Endothelial cell of umbilical vein (primary cell): ENCODE measurements around the gene PADI1. TPM values are rescaled to one million over a fixed set of nuclear protein-coding genes. Genes with fewer than 3 reads are reported as not detected.

Experiments used
- BruUV-seq: library from RNA; stranded (reverse); fragments of 400-500 nt; replicated peaks from 2 replicates; lab custom pipeline; 2021; lab: Mats Ljungman, UMichigan
- CTCF ChIA-PET: fragments of 300-600, 350-600 bp; sonication (Branson Sonifier 250); formaldehyde crosslinking; loops from one replicate; lab custom pipeline; 2021; ENCODE audit warnings: antibody characterized with exemption, inconsistent platforms; lab: Charles Lee
- POLR2A ChIA-PET: fragments of 300-600, 350-600 bp; sonication (Branson Sonifier 250); formaldehyde crosslinking; loops from one replicate; lab custom pipeline; 2021; ENCODE audit warnings: antibody characterized with exemption, inconsistent platforms; lab: Charles Lee
- DNase-seq: peaks from one replicate; pipeline ENCODE4 v3.0.0-alpha.2; 2011; ENCODE audit warnings: low read depth, low spot score
- FAIRE-seq: peaks from 2 replicates; lab custom pipeline; 2011; peaks lifted over from hg19 to GRCh38; lab: Jason Lieb, UNC
- H2AFZ ChIP-seq: 2 replicates; pipeline ENCODE4 v1.6.0; 2012; ENCODE audit warnings: low read depth, low read length, control low read depth, inconsistent platforms
- H3K27ac ChIP-seq: 2 replicates; pipeline ENCODE4 v1.5.1; 2011; ENCODE audit warnings: low read depth, mild to moderate bottlenecking, control low read depth, low read length, moderate library complexity; ENCODE audit not compliant: insufficient read depth
- H3K27me3 ChIP-seq, 2 experiments: 2 replicates each; pipeline versions ENCODE4 v1.6.0 to v1.6.1; 2011; ENCODE audit warnings: low read length in 2 of 2, mixed read lengths in 1 of 2; ENCODE audit not compliant: control insufficient read depth in 2 of 2, insufficient read depth in 2 of 2
- H3K36me3 ChIP-seq, 2 experiments: 2 replicates in 1 of 2; 3 replicates in 1 of 2; pipeline ENCODE4 v1.5.1; 2011; ENCODE audit warnings: low read length in 2 of 2, mild to moderate bottlenecking in 1 of 2, moderate library complexity in 1 of 2; ENCODE audit not compliant: control insufficient read depth in 2 of 2, insufficient read depth in 2 of 2; ENCODE audit errors: extremely low read depth in 1 of 2
- H3K4me1 ChIP-seq: 3 replicates; pipeline ENCODE4 v1.5.1; 2011; ENCODE audit warnings: mild to moderate bottlenecking, low read length; ENCODE audit not compliant: control insufficient read depth, insufficient read depth; ENCODE audit errors: extremely low read depth
- H3K4me2 ChIP-seq: 2 replicates; pipeline ENCODE4 v1.6.1; 2011; ENCODE audit warnings: low read length, control low read depth, mixed read lengths; ENCODE audit not compliant: insufficient read depth
- H3K4me3 ChIP-seq, 3 experiments: fragments of 200-600 bp in 1 of 3; sonication (generic), shearing (Covaris generic) in 1 of 3; replicated peaks in 1 of 3; 2 replicates each; pipeline ENCODE4 v1.5.1; 2011 to 2016; ENCODE audit warnings: control low read depth in 3 of 3, low read length in 3 of 3, mild to moderate bottlenecking in 2 of 3, inconsistent platforms in 1 of 3, low read depth in 1 of 3, moderate library complexity in 1 of 3; ENCODE audit not compliant: insufficient read depth in 1 of 3
- H3K79me2 ChIP-seq: 2 replicates; pipeline ENCODE4 v1.6.0; 2012; ENCODE audit warnings: low read length, inconsistent platforms; ENCODE audit not compliant: control insufficient read depth, insufficient read depth
- H3K9ac ChIP-seq: replicated peaks from 2 replicates; pipeline ENCODE3; 2011; ENCODE audit warnings: low read length, control low read depth; ENCODE audit not compliant: insufficient read depth; ENCODE audit errors: extremely low read depth
- H3K9me1 ChIP-seq: replicated peaks from 3 replicates; pipeline ENCODE4 v1.6.0; 2011; ENCODE audit warnings: mild to moderate bottlenecking, low read length; ENCODE audit not compliant: control insufficient read depth, insufficient read depth; ENCODE audit errors: extremely low read depth
- H3K9me3 ChIP-seq: replicated peaks from 2 replicates; pipeline ENCODE4 v1.5.1; 2012; ENCODE audit warnings: low read length, inconsistent platforms; ENCODE audit not compliant: control insufficient read depth, insufficient read depth
- H4K20me1 ChIP-seq: replicated peaks from 2 replicates; pipeline ENCODE3; 2011; ENCODE audit warnings: mild to moderate bottlenecking, low read length; ENCODE audit not compliant: control insufficient read depth, insufficient read depth; ENCODE audit errors: extremely low read depth
- CTCF ChIP-seq, 2 donors: IDR thresholded peaks; 1 replicate in 1 of 2; 2 replicates in 1 of 2; pipeline ENCODE4 v1.5.1; 2011; ENCODE audit warnings: low read length in 2 of 2, mild to moderate bottlenecking in 2 of 2, moderate library complexity in 2 of 2, control low read depth in 1 of 2, inconsistent platforms in 1 of 2, low read depth in 1 of 2; ENCODE audit not compliant: insufficient read depth in 1 of 2; ENCODE audit errors: extremely low read depth in 1 of 2
- EZH2 ChIP-seq: IDR thresholded peaks from 2 replicates; pipeline ENCODE4 v1.6.1; 2012; ENCODE audit warnings: borderline replicate concordance, low read depth, mild to moderate bottlenecking, moderate library complexity, low read length, inconsistent platforms; ENCODE audit not compliant: severe bottlenecking
- FOS ChIP-seq: IDR thresholded peaks from 2 replicates; pipeline ENCODE4 v1.6.1; 2011; ENCODE audit warnings: mild to moderate bottlenecking, low read length, moderate library complexity, borderline replicate concordance; ENCODE audit not compliant: insufficient read depth
- GATA2 ChIP-seq: IDR thresholded peaks from 2 replicates; pipeline ENCODE4 v1.7.0; 2011; ENCODE audit warnings: low read depth, mild to moderate bottlenecking, moderate library complexity, mixed read lengths, low read length; ENCODE audit not compliant: insufficient read length, insufficient read depth
- JUN ChIP-seq: IDR thresholded peaks from 2 replicates; pipeline ENCODE4 v1.6.1; 2011; ENCODE audit warnings: borderline replicate concordance, low read depth; ENCODE audit not compliant: insufficient read length, insufficient read depth
- MAX ChIP-seq: IDR thresholded peaks from 2 replicates; pipeline ENCODE4 v1.6.1; 2011; ENCODE audit not compliant: insufficient read depth, insufficient read length
- MYC ChIP-seq: IDR thresholded peaks from one replicate; pipeline ENCODE4 v1.6.1; 2011; ENCODE audit warnings: mild to moderate bottlenecking, low read depth, low read length
- POLR2A ChIP-seq: IDR thresholded peaks from 2 replicates; pipeline ENCODE4 v1.6.1; 2012; ENCODE audit warnings: low read depth, mild to moderate bottlenecking, control low read depth, low read length
- POLR2AphosphoS5 ChIP-seq: IDR thresholded peaks from 2 replicates; pipeline ENCODE4 v1.6.1; 2012; ENCODE audit warnings: low read depth, mild to moderate bottlenecking, control low read depth, low read length, moderate library complexity; ENCODE audit not compliant: insufficient read depth
- dilution Hi-C: fragments of 300-500 bp; cut with MboI; formaldehyde crosslinking; loops from one replicate; pipeline ENCODE4 v1.15.0; 2019; ENCODE audit warnings: low sequenced_read_pairs; ENCODE audit not compliant: extremely low pct_ligation_motif_present
- intact Hi-C: fragments of 100-400 bp; cut with micrococcal nuclease; formaldehyde crosslinking; loops from one replicate; pipeline ENCODE4 v1.10.0; 2022
- polyA plus RNA-seq, 4 experiments: library from polyadenylated mRNA; depleted of rRNA in 3 of 4; stranded (reverse) in 3 of 4; unstranded in 1 of 4; fragments of >200 nt; gene quantifications; 2 replicates each; pipeline versions ENCODE4 v1.2.1 to v1.2.3, GENCODE V29; 2011 to 2012; ENCODE audit warnings: missing spikeins in 1 of 4
- total RNA-seq: library from RNA; stranded (reverse); gene quantifications from 2 replicates; pipeline ENCODE4 v1.2.3, GENCODE V29; 2021

Gene PADI1
- total and polyA plus RNA-seq, 2 donors (not counting 3 experiments of a cell fraction or from before 2014, with no cell fraction given): 0.01 TPM; not detected in 1

- H3K4me3 ChIP-seq: no peak overlapping the region
- H2AFZ ChIP-seq: no peak overlapping the region
- no peaks in the 10 kb centered on the region for H3K9me3 ChIP-seq
- BruUV-seq: no TSS peak
- no peak overlapping the region for H3K4me2 ChIP-seq
- H3K27ac ChIP-seq: no peak overlapping the region
- no peaks in the 10 kb centered on the region for H3K27me3 ChIP-seq
- FAIRE-seq (no peak), DNase-seq (no peak)
- CTCF ChIA-PET: no interaction called here
- H3K9ac ChIP-seq: no peak overlapping the region
- H4K20me1 ChIP-seq: no peaks in the 10 kb centered on the region
- no peak for TF ChIP-seq FOS
- no peak for TF ChIP-seq POLR2A
- TF ChIP-seq EZH2: no peak
- no peak for TF ChIP-seq MAX
- TF ChIP-seq MYC: no peak
- TF ChIP-seq CTCF (IDR thresholded peaks at IDR 0.05; ENCODE audit: extremely low read depth in 1 of 2, insufficient read depth in 1 of 2, low read depth in 1 of 2, low read length in 2 of 2): no peak
- no peak for TF ChIP-seq GATA2
- TF ChIP-seq POLR2AphosphoS5: no peak
- TF ChIP-seq JUN: no peak
- no peaks in the 10 kb centered on the region for H3K79me2 ChIP-seq
- no peaks in the 10 kb centered on the region for H3K36me3 ChIP-seq
- POLR2A ChIA-PET: no interaction called here
- intact Hi-C loops: no loop called here
- dilution Hi-C loops: no loop called here
- peaks cover 4% of the 10 kb centered on the region for H3K4me1 ChIP-seq
- H3K9me1 ChIP-seq: no peaks in the 10 kb centered on the region
These were observed 85.6 kb downstream of the PADI1 start for GRCh38 chr1:17290553-17290952.
